GM19023 (cell line): ENCODE data around the gene SAMSN1.

Experiments
- ATAC-seq: cut with Tn5 transposase; IDR thresholded peaks from one replicate; pipeline ENCODE4 v1.9.1; 2021; ENCODE audit warnings: mild to moderate bottlenecking, moderate library complexity; ENCODE audit not compliant: unreplicated experiment

The SAMSN1 gene

GRCh38 chr21:14545906-14546480, at the start of gene SAMSN1:
SAMSN1 (minus strand) TSS chr21:14546315; CDS start chr21:14546261, 54 bp downstream.
- peak; percentile 93 for ATAC-seq

DNA sequence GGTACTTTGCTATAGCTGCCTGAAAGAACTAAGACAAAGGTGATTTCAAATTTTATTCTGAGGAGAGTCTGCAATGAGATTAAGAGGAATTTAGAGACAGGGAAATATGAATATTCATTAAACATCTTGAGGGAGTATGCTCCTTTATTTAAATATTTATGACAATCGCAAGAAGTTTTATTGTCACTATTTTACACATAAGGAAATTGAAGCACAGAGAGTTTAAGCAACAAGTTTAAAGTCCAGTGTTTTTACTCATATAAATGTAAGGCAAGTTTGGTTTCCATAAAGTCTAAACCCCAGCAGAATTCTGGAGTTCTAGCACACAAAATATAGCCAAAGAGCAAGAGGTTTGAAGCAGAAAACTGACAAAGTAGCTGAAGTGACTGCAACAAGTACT, 49.3 kb upstream of the SAMSN1 start:
- no peak for ATAC-seq

- ATAC-seq = no peak
Observed at GRCh38 chr21:14594967-14595366, 48.9 kb upstream of the SAMSN1 start.

GRCh38 chr21:14593230-14593629, 47.1 kb upstream of the SAMSN1 start:
- ATAC-seq = no peak

DNA sequence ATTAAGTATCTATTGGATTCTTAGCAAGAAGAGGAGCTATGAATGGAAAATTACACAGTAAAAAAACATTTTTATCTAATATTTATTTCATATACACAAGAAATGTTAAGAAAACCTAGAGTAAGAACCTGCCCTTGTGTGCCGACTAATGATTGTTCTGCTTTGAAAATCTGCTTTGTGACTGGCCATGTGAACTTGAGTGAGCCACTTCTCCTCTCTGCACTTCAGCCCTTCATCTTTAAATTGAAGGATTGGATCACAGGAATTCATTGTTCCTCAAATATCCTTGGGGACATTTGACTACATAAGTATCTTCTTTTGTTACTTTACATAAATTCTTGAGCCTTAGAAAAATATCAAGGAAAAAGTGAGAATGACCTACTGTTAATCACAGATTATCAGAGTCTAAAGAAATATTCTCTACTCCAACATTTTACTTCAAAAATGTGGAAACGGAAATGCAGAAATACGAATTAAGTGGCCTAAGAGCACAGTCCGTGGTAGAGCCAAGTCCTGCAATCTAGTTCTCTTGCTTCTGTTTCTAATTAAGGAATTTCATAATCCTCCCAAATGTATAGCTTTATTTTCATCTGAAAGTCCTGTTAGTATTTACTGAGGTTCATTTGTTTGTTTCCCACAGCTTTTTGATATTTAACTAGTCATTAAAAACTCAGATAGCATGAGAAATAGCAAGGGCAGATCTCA, 46.3 kb upstream of the SAMSN1 start:
- no peak for ATAC-seq

GRCh38 chr21:14591882-14592281, 45.8 kb upstream of the SAMSN1 start:
- ATAC-seq = no peak

DNA sequence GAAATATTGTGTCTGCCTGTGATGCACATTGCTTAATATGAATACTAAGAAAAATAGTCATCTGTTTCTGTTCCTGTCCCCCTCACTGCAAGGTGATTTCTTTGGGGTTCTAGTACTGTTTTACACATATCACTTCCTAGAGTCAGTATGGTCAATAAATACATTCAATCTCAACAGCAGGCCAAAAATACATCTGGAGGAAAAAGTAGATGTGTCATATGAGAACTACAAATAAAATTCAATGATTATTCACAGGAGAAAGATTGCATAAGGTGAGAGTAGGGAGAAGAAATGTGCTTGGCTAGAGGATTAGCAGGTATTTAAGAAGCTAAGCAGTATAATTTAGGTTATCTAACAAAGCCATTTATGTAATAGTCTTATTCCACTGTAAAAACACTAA, 45.3 kb upstream of the SAMSN1 start:
- ATAC-seq = no peak

DNA sequence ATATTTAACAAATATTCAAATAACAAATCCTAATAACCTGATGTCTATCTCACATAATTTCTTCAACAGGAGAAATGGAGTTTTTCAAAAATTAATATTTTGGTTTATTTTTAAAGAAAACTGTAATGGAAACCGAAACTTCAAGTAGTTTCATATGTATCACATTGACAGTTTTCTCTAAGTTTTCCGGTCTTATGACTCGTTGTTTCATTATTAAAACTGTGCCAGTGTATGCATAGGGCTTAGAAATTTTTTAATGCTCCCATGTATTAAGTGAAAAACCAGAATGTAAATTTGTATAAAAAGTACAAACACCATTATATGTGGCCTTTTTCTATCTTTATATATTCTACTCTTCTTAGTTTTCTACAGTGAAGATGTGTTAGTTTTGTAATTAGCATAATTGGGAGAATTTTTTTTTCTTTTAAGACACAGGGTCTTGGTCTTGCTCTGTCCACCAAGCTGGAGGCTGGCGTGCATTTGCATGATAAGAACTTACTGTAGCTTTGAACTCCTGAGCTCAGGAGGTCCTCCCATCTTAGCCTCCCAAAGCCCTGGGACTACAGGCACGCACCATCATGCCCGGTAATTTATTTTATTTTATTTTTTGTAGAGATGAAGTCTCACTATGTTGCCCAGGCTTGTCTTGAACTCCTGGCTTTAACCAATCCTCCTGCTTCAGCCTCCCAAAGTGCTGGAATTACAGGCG, 43.9 kb upstream of the SAMSN1 start:
- ATAC-seq = peak; percentile 78

DNA sequence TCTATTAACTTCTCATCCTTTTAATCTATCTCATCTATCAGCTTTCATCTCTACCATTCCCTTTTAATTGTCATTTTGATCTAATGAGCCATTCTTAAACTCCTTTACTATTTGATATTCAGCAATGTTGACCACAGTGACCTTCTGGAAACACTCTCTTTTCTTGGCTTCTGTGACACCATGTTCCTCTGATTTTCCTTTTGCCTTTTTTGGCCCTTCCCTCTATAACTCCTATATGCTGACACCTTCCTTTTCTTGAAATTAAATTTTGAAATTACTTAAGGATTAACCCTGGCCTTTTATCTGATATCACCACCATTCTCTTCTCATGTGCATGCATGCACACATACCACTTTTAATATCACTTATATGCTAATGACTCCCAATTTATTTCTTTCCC, 41.2 kb upstream of the SAMSN1 start:
- no peak for ATAC-seq

GRCh38 chr21:14585122-14585521, 39.0 kb upstream of the SAMSN1 start:
- ATAC-seq = no peak

GRCh38 chr21:14584357-14585095, 38.4 kb upstream of the SAMSN1 start:
- no peak for ATAC-seq

GRCh38 chr21:14583629-14584255, 37.6 kb upstream of the SAMSN1 start:
- ATAC-seq = no peak

DNA sequence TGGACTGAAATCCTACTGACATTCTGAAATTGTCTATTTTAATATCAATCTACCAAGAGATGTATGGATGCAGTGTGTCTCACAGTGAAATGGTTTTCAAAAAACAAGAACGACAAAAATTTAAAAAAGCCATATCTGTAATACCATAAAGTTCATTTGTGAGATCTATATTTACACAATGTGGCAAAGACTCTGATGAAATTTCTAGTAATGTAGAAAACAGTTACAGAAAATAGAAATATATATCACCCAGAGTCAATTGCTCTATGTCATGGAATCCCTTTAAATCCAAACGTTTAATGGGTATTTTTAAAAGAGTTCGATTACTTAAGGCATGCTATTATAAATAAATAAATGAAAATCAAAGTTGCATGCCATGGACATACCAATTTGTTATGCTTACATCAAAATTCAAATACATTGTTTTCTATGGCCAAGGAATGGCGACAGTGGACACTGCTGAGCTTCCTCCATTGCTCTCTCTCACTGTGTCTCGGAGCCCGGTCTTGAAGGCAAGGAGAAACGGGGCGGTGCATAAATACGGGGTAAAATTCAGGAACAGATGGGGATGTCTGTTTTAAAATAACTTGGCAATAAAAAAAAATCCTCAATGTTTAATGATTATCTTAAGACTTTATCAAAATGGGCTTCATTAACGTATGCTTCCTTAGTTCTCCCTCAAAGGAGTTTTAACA, 37.0 kb upstream of the SAMSN1 start:
- ATAC-seq = no peak

GRCh38 chr21:14581902-14582457, 35.9 kb upstream of the SAMSN1 start:
- ATAC-seq = no peak

DNA sequence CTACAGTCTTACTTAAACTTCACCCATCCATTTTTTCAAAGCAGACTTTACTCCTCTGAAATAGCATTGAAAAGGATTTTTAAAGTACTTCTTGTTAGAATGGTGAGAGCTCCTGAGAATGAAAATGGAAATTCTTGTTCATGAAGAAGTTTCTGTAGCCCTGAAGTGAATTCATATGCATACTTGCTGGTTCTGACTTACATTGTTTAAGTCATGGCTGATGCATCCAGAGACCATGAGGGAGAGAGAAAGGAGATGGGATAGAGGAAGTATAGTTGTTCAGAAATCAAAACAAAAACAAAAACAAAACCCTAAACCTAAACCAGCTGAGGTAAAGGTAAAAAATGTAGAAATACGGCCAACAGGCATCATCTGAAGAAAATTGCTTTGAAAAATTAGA, 27.1 kb upstream of the SAMSN1 start:
- ATAC-seq = no peak

DNA sequence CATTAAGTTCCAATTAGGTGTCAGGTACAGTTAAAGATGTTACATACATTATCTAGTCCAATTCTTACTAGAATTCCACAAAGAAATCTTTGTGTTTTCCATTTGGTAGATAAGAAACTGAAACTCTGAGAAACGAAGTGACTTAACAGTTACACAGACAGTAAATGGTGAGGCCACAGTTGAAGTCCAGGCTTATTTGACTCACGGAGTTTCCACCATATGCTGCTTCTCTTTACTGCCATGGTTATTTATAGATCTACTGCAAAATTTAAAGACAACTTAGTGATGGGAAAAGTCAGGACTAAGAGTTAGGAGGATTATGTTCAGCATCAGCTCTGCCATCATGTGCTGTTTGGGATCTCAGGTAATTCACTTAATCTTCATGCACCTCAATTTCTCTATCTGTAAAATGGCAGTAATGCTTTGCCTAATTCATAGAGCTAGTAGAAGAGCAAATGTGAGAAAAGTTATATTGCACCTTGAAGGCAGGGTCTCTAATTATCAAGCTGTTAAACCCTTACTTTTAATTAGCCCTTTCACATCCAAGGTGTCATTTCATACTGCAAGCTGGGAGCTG, 26.2 kb upstream of the SAMSN1 start:
- no peak for ATAC-seq

DNA sequence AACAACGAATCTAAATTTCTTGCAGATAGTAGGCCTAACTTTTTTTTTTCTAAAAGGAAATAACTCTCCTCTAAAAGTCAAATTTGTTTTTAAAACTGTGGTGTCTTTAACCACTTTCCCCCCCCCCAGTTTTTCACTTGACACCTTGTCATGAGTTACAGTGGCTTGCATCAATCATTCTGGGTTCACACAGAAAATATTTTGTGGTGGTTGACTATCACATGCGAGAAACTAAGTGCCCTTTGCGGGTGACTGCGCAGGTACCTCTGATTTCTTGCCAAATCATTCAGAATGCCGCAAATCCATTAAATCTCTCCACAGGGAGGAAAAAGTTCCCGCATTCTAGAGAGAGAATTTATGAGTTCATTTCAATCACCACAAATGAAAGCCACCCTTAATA, 23.8 kb upstream of the SAMSN1 start:
- no peak for ATAC-seq

GRCh38 chr21:14569026-14569621, 23.0 kb upstream of the SAMSN1 start:
- no peak for ATAC-seq
